ENCODE results near the gene METAP1.

- TF ChIP-seq POLR2A (IDR thresholded peaks at IDR 0.05) (no peak), POLR2AphosphoS5 (IDR thresholded peaks at IDR 0.05) (no peak), EP300 (IDR thresholded peaks at IDR 0.05) (no peak)
- TF ChIP-seq, protein P1, sequence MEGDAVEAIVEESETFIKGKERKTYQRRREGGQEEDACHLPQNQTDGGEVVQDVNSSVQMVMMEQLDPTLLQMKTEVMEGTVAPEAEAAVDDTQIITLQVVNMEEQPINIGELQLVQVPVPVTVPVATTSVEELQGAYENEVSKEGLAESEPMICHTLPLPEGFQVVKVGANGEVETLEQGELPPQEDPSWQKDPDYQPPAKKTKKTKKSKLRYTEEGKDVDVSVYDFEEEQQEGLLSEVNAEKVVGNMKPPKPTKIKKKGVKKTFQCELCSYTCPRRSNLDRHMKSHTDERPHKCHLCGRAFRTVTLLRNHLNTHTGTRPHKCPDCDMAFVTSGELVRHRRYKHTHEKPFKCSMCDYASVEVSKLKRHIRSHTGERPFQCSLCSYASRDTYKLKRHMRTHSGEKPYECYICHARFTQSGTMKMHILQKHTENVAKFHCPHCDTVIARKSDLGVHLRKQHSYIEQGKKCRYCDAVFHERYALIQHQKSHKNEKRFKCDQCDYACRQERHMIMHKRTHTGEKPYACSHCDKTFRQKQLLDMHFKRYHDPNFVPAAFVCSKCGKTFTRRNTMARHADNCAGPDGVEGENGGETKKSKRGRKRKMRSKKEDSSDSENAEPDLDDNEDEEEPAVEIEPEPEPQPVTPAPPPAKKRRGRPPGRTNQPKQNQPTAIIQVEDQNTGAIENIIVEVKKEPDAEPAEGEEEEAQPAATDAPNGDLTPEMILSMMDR (IDR thresholded peaks at IDR 0.05): no peak
These were observed 105.4 kb downstream of the METAP1 start for GRCh38 chr4:99100876-99101275.

Data from gastroesophageal sphincter (tissue), 3 donors.